HG03095 (cell line): ENCODE data around the gene FGFR4.
"Not testable (repeated sequence)": the region's sequence is repeated elsewhere in the genome, so short reads cannot be mapped to it uniquely, and the experiment has no call there.

Source experiments
- ATAC-seq: cut with Tn5 transposase; IDR thresholded peaks from one replicate; pipeline ENCODE4 v1.9.1; 2021; ENCODE audit warnings: moderate library complexity; ENCODE audit not compliant: unreplicated experiment

Gene FGFR4

GRCh38 chr5:177086654-177087397 lies at the start of gene FGFR4:
TSS of gene FGFR4 (plus strand) at chr5:177086915. CDS start at chr5:177089603, 2,688 bp downstream.
- ATAC-seq = peak; percentile 53

- no peak for ATAC-seq
Observed at GRCh38 chr5:177036921-177037320, 49.8 kb upstream of the FGFR4 start.

DNA sequence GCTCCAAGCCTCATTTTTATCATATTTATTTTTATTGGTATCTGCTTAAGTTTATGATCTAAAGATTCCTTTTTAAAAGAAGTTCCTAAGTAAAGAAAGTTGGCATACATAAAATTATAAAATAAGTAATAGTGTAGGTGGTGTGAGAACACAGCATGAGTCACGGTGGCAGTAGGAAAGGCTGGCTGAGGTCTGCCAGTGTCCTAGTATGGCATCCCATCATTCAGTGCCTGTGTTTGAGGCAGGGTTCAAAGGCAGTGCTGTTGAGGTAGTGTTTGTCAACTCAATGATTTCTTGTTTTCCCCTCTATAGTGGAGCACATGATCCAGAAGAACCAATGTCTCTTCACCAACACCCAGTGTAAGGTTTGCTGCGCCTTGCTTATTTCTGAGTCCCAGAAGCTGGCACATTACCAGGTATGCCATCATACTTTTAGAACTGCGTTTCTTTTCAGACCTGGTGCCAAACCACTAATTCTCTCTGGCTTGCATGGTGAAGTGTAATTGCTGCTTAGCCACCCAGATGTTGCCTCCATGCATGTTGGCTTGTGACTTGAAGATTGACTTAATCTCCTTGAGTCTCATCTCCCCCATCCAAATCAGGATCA lies 45.8 kb upstream of the FGFR4 start:
- no peak for ATAC-seq

GRCh38 chr5:177041936-177042335 lies 44.8 kb upstream of the FGFR4 start:
- no peak for ATAC-seq

DNA sequence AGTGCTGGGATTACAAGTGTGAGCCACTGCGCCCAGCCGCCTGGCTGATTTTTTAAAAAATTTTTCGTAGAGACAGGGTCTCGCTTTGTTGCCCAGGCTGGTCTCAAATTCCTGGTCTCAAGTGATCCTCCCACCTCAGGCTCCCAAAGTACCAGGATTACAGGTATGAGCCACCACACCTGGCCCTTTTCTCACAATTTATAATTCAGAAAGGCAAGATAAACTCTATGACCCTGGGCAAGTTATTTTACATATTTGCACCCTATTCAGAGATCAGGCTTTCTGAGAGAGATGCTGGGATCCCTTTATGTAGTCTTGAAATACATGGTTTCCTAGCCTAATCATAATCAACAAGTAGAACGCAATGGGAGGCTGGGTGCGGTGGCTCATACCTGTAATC lies 43.6 kb upstream of the FGFR4 start:
- no peak for ATAC-seq

DNA sequence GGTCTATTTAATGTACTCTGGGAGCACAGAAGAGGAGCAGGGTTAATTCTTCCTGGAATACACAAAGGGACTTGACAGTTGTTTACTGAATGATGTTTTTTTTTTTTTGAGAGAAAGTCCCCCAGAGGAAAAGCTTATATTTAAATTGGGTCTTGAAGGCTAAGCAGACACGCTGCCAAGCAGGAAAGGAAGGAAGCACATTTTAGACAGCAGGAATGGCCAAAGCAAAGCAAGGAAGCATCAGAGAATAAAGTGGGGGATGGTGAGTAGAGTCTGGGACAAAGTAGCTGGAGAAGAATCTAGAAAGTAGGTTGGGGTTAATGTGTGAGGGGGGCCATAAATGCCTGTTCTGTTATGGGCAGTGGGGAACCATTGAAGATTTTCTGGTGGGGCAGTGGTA lies 42.8 kb upstream of the FGFR4 start:
- no peak for ATAC-seq

GRCh38 chr5:177044641-177045040 lies 42.1 kb upstream of the FGFR4 start:
- no peak for ATAC-seq

DNA sequence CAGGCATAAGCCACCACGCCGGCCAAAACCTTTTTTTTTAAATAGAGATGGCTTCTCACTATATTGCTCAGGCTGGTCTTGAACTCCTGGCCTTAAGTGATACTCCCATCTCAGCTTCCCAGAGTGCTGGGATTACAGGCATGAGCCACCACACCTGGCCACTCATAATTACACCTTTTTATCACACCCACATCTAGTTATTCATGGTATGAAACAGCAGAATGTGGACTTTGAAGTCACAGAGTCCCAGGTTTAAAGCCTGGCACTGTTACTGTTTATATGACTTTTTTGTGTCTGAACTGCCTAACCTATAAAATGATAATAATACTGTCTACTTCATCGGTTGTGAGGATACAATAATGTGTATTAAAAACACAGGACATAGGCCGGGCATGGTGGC lies 41.1 kb upstream of the FGFR4 start:
- no peak for ATAC-seq

DNA sequence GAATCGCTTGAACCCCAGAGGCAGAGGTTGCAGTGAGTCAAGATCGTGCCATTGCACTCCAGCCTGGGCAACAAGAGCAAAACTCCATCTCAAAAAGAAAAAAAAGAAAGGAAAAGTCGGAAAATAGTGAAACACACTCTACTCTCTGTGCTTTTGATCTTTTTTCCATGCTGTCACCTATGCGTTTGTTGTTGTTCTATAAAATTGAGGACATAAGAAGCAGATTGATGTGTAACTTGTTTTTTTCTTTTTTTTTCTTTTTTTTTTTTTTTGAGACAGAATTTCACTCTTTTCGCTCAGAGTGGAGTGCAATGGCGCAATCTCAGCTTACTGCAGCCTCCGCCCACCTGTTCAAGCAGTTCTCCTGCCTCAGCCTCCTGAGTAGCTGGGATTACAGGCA lies 38.2 kb upstream of the FGFR4 start:
- not testable (repeated sequence) for ATAC-seq

- no peak for ATAC-seq
Observed at GRCh38 chr5:177049285-177049684, 37.4 kb upstream of the FGFR4 start.

GRCh38 chr5:177064500-177065277 lies 22.0 kb upstream of the FGFR4 start:
- no peak for ATAC-seq

- no peak for ATAC-seq
Observed at GRCh38 chr5:177065491-177065890, 21.2 kb upstream of the FGFR4 start.

DNA sequence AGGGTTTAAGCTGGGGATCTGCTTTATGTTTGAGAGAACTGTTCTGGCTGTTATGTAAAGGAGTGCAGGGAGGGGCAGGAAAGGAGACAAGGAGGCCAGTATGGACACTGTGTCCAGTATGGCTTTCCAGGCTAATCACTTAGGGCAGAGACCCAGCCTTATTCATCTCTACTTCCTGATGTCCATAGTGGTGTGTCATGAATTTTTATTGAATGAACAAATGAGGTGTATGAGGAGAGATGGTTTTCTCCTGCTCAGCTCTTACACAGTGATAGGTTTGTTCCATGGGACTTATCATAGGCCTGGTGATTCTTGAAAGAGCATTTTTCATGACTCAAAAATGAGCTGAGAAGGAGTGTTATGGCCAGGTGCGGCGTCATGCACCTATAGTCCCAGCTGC lies 20.5 kb upstream of the FGFR4 start:
- no peak for ATAC-seq

DNA sequence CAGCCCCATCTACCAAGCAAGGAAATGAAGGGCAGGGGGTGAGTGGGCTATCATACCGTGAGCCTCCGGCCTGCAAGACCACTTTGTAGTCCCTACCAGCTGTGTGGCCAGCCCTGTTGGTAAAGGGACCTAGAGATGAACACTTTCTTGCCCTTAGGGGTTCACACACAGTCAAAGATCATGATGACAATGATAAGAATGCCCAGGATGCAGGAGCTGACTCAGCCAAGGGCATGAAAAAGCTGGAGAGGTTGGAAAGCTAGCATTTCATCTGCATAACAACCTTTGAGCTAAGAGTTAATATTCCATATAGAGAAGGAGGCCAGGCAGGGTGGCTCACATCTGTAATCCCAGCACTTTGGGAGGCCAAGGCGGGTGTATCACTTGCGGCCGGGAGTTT lies 19.2 kb upstream of the FGFR4 start:
- no peak for ATAC-seq

- ATAC-seq = no peak
Observed at GRCh38 chr5:177070536-177071191, 16.1 kb upstream of the FGFR4 start.

DNA sequence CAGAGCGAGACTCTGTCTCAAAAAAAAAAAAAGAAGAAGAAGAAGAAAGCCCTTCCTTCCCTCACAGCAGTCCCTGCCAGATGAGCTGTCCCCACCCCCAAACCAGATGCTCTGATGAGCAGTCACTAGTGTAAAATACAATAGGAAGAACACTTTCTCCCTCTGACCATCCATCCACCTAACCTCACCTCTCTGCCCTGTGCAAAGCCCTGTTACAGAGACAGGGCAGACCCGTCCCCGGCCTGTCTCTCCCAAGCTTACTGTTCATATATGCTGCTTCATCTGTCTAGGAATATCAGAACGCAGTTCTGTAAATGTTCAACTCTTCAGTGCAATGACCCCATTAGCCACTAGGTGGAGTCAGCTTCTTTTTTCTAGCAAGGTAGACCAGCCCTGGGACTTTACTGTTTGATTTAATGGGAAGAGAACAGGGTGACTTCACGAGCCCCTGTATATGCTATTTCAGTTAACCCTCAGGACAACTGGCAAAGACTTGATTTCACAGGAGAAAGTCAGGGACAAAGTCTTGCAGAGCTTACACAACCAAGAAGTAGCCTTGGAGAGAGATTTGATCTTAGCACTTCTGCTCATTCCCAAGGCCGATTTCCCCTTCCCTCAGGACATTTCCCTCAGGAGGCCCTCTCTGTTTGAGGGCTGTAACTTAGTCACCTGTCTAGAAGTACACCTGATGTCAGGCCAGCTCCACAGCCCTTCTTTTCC lies 14.9 kb upstream of the FGFR4 start:
- peak; percentile 79 for ATAC-seq

- no peak for ATAC-seq
Observed at GRCh38 chr5:177077335-177077734, 9.4 kb upstream of the FGFR4 start.

GRCh38 chr5:177079606-177080005 lies 7.1 kb upstream of the FGFR4 start:
- ATAC-seq = no peak

DNA sequence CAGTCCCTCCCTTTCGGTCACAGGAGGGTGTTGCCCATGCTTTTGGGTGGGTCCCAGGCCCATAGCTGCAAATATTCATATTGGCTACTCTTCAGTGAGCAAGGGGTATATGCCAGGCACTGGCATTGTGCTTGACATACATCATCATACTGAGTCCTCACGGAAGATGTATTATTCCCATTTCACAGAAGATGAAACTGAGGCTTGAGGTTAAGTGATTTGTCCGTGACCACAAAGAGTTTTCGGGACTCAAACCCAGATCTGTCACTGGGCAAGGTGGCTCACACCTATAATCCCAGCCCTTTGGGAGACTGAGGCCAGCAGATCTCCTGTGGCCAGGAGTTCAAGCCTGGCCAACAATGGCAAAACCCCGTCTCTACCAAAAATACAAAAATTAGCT lies 6.5 kb upstream of the FGFR4 start:
- ATAC-seq = no peak

DNA sequence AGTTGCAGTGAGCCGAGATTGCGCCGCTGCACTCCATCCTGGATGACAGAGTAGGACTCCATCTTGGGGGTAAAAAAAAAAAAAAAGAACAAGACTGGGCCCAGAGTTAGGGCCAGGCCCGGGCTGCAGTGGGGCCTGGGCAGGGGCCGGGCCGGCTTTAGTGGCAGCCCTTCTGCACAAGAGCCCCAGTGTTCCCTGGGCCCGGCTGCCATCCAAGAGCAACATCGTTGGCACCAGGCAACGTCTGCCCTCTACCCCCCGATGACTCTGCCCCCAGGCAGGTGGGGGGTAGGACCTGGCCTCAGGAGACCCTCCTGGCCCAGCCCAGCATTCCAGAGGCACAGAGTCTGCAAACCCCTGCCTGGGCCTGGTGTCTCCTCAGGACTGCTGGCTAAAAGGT lies 4.9 kb upstream of the FGFR4 start:
- ATAC-seq = no peak

DNA sequence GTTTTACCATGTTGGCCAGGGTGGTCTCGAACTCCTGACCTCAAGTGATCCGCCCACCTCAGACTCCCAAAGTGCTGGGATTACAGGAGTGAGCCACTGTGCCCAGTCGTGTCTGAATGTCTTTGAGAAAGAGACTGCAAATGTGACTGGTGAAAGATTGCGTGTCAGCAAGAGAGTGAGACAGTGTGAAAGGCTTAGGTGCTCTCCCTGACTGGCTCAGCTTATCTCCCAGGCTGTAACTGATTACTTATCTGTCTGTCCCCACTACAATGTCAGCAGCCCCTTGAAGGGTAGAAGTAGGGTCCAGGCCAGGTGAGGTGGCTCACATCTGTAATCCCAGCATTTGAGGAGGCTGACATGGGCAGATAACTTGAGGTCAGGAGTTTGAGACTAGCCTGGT lies 3.4 kb upstream of the FGFR4 start:
- no peak for ATAC-seq
